ENCODE measurements around the gene TAS2R50.

Gene TAS2R50

GRCh38 chr12:10943167-10943566 lies 43.5 kb downstream of the TAS2R50 start:
- no peak for DNase-seq

DNA sequence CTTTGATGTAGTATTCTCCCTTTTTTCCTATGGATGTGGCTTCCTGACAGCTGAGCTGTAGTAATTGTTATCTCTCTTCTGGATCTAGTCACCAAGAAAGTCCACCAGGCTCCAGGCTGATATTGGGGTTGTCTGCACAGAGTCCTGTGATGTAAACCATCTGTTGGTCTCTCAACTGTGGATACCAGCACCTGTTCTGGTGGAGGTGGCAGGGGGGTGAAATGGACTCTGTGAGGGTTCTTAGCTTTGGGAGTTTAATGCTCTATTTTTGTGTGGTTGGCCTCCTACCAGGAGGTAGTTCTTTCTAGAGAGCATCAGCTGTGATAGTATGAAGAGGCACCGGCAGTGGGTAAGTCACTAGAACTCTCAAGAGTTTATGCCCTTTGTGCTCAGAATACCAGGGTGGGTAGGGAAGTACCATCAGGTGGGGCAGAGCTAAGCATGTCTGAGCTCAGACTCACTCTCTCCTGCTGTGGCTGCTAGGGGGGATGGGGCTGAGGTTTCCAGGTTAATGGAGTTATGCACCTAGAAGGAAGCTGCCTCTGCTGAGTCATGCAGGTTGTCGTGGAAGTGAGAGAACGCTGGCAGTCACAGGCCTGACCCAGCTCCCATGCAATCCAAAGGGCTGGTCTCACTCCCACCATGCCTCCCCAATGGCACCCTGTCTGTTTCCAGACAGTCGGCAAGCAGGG lies 44.6 kb downstream of the TAS2R50 start:
- DNase-seq: no peak

DNA sequence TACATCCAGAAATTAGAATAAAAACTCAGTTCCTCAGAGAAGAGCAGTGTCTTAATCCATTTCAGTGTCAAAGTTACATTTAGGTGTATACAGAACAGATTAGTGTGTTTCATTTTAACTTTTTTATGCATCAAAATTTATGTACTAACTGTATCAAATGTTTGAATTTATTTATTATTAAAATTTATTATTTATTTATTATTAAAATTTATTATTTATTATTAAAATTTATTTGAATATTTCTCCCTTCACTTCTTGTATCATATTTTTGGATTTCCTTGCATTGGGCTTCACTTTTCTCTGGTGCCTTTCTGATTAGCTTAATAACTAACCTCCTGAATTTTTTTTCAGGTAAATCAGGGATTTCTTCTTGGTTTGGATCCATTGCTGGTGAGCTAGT lies 45.3 kb downstream of the TAS2R50 start:
- DNase-seq: no peak

GRCh38 chr12:10940389-10940788 lies 46.3 kb downstream of the TAS2R50 start:
- no peak for DNase-seq

GRCh38 chr12:10939163-10939562 lies 47.5 kb downstream of the TAS2R50 start, which contains the start of gene TAS2R14:
TSS of gene TAS2R14 (minus strand) at chr12:10939263. CDS start at chr12:10939207, 56 bp downstream.
- DNase-seq: no peak

- peak in 2 of 3 donors; percentile 1 to 20 for DNase-seq
Measured at GRCh38 chr12:10936506-10936905, 50.2 kb downstream of the TAS2R50 start.
